HT-29 (cell line): ENCODE results near the gene ARHGAP24. TPM values are rescaled to one million over a fixed set of nuclear protein-coding genes. Genes with fewer than 3 reads are reported as not detected.
A peak's percentile ranks its signal among the peaks of the same experiment; 100 is the strongest.

Source experiments
- DNase-seq: peaks from one replicate; pipeline ENCODE4 v3.0.0-alpha.2; 2015; ENCODE audit warnings: low spot score
- total RNA-seq: library from RNA; depleted of rRNA; stranded (reverse); fragments of >200 nt; shearing (Covaris generic); gene quantifications from 2 replicates; pipeline ENCODE4 v1.2.3, GENCODE V29; 2014; rRNA removed

The ARHGAP24 gene
- 0.50 and 1.0 TPM in 2 replicates for total RNA-seq

GRCh38 chr4:85474818-85475630 lies at the start of gene ARHGAP24:
TSS of gene ARHGAP24 (plus strand) at chr4:85475150.
- peak; percentile 61 for DNase-seq

GRCh38 chr4:85426366-85426765 lies 48.6 kb upstream of the ARHGAP24 start:
- no peak for DNase-seq

DNA sequence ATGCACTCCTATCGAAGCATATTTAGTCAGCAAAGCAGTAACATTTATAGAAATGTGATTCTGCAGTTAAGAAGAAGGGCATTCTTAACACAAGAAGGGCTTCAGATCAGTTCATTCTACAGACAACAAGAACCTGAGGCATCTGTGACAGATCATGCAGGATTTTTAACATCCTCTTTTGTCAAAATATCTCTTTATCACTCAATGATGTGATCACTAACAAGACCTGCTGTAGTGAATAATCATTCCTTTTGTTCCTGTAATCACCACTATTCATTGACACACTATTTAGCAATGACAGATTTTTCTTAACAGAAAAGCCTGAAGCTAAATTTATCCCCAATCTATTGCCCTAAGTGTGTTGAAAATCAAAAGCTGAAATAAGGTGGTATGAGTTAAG lies 47.8 kb upstream of the ARHGAP24 start:
- no peak for DNase-seq

- no peak for DNase-seq
These were observed 44.7 kb upstream of the ARHGAP24 start for GRCh38 chr4:85430226-85430625.

GRCh38 chr4:85430697-85431096 lies 44.3 kb upstream of the ARHGAP24 start:
- no peak for DNase-seq

DNA sequence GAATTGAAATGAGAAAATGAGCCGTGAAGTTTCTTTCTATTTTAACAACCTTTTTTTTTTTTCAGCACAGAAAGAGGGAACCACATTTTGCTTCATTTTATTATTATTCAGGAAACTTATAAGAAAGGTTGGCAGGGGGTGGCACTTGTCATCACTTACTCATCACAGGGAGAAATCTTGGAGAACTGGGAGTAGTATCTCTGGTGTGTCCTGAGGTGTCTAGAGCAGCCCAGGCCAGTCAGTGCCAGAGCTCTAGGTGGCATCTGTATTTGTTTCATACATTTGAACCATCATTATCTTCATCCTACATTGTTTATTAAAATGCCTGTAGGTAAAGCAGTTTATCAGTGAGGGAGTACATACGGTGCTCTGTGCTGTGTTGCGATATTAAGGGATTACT lies 43.8 kb upstream of the ARHGAP24 start:
- DNase-seq: no peak

GRCh38 chr4:85431881-85432485 lies 43.0 kb upstream of the ARHGAP24 start:
- DNase-seq: no peak

- no peak for DNase-seq
These were observed 29.8 kb upstream of the ARHGAP24 start for GRCh38 chr4:85445050-85445639.

- DNase-seq: no peak
These were observed 28.6 kb upstream of the ARHGAP24 start for GRCh38 chr4:85446141-85446861.

DNA sequence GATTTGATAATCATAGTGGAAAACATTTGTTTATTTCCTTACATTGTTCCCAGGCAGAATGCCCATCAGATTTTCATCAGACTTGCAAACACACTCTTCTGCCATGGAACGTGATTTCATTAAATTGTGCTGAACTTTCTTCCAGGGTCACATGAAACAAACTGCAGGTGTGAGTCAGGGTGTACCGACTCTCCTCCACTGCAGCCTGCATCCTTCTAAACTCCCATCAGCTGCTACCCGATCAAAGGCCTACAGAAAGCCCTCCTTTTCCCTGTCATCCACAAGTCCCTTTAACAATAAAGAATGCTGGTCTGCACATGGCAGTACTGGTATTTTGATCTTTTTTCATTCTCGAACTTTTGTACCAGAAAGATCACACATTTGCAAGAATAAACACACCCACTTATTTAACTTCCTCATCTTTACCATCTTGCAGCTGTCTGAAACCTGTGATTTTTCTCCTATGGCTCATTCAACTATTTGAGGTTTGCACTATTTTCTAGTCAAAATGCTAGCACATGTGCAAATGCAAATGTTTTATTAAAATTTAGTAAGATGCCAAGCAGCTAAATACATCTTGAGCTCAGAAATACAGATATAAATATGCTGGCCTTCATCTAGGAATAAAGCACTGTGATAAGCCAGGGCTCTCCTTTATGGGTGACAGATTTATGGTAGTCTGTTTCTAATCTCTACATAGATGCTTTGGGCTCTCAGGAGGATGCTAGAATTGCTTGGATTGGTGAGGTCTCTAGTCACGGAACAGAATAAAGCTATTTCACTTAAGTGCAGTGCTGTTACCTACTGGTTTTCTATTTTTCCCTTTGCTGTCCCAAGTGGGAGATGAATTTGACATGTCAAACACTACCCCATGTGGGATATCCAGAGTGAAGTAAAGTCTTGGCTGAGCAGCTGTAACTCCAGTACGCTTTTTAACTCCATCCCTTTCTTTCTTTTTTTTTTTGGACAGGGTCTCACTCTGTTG lies 25.8 kb upstream of the ARHGAP24 start:
- DNase-seq: no peak

GRCh38 chr4:85452058-85452731 lies 22.8 kb upstream of the ARHGAP24 start:
- no peak for DNase-seq

GRCh38 chr4:85455942-85456341 lies 19.0 kb upstream of the ARHGAP24 start:
- no peak for DNase-seq

DNA sequence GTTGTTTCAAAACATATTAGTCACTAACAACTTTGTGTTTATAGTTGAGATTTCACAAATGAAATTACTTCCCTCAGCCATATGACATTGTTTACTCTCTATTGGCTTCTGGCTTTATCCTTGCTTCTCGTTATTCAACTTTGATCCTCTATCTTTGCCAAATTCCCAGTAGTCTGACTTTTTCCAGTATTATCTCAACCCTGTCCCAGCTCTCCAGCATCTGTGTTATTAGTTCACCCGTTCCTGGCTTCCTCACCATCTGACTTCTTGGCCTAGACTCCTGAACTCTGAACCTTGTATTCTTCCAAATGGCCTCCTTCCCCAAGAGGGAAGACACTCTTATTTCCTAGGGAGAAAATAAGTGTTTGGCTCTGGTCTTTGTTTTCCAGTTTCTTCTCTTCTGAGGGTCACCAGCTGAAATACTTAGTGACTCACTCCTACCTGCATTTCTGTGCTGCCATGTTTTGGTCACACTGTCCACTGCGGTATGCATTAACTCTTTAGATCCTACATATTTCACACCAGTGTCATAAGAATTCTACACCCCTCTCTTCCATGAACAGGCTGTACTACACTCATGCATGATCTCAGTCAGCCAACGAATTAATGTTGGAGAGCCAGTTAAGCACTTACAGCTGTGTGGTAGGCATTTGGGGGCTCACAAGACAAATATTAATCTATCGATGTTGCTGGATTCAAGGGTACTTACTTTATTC lies 17.0 kb upstream of the ARHGAP24 start:
- no peak for DNase-seq

DNA sequence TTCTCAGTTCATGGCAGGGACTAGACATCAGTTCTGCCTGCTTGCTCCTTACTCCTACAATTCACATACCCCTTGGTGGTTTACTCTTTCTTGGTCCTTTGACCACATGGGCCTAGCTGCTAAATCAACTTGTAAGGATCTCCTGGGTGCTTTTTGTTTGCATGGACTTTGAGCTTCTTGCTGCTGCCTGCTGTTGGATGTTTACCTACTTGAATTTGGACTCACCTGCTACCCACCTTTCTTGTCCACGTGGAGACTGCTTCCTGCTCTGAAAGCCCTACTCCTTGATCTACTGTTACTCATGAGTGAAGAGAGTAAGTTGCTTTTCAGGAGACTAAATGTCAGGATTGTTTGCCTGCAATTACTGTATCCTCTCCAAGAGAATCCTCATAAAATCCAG lies 15.2 kb upstream of the ARHGAP24 start:
- DNase-seq: peak; percentile 68

GRCh38 chr4:85474356-85474755 lies 594 bp upstream of the ARHGAP24 start:
- DNase-seq: no peak

GRCh38 chr4:85475631-85476233 lies 782 bp downstream of the ARHGAP24 start:
- no peak for DNase-seq

DNA sequence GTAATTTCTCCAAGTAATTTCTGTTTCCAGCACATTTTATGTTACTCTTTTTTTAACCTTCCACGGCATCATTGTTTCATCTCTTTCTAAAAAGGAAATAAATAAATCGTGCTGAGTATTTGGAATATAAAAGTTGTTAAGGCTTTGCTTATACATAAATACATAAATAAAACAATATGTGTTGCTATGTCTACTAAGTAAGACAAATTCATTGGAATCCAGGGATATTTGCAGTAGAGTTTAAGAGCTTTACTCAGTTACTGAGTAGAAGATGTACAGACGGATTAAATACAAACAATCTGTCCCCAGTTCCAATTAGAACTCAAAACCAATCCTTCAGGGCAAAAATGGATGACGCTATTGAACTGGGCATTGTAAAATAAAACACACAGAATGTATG lies 1.4 kb downstream of the ARHGAP24 start:
- no peak for DNase-seq

DNA sequence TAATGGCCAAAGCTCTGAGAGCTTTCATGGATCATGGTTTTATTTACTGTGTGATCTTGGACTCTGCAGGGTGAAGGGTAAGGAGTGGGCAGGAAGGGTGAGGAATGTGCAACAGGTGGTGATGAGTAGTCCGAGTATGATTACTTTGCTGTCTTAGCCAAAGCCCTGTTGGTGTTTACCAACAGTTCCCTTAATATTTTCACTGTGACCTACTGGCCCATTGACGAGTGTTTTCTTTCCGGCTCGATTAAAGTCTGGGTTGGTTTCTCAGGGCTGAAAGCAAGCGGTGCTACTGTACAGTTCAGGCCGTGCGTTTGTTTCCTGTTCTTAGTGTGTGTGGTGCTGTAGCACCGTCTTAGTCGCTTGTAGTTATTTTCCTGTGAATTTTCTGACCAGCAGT lies 2.6 kb downstream of the ARHGAP24 start:
- DNase-seq: no peak

DNA sequence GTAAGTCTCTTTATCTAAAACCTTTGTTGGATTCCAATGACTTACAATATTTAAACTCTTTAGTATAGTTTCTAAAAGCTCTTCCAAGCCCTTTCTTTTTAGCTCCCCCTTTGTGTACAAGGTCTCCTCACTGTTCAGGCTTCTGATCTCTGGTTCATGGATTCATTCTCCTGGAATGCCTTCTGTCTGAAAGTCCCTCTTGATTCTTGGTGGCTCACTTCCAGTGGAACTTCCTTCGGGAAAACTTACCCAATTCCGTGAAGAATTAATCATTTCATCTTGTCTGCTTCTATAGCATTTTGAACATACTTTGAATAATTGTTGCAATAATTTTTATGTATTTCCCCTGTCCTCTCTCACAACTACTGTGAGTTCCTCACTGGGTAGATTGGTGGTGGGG lies 3.6 kb downstream of the ARHGAP24 start:
- DNase-seq: no peak
